HG03060 (cell line): ENCODE results near the gene TMEM87B.

Experiments used
- ATAC-seq: cut with Tn5 transposase; IDR thresholded peaks from one replicate; pipeline ENCODE4 v1.9.1; 2021; ENCODE audit warnings: low read depth, moderate number of reproducible peaks; ENCODE audit not compliant: unreplicated experiment

TMEM87B gene

GRCh38 chr2:112149194-112149593, 94.1 kb downstream of the TMEM87B start:
- ATAC-seq, result no peak

- no peak for ATAC-seq
Observed at GRCh38 chr2:112149866-112150435, 94.9 kb downstream of the TMEM87B start.

- no peak for ATAC-seq
Observed at GRCh38 chr2:112150447-112150846, 95.4 kb downstream of the TMEM87B start.

GRCh38 chr2:112150851-112151250, 95.8 kb downstream of the TMEM87B start:
- ATAC-seq, result no peak

- no peak for ATAC-seq
Observed at GRCh38 chr2:112151271-112151670, 96.2 kb downstream of the TMEM87B start.

- ATAC-seq, result no peak
Observed at GRCh38 chr2:112151701-112152440, 96.8 kb downstream of the TMEM87B start.

- no peak for ATAC-seq
Observed at GRCh38 chr2:112152476-112153178, 97.6 kb downstream of the TMEM87B start.

GRCh38 chr2:112153179-112153490, 98.1 kb downstream of the TMEM87B start:
- ATAC-seq, result no peak

GRCh38 chr2:112153501-112153900, 98.4 kb downstream of the TMEM87B start:
- no peak for ATAC-seq

GRCh38 chr2:112154246-112155117, 99.4 kb downstream of the TMEM87B start:
- no peak for ATAC-seq

- no peak for ATAC-seq
Observed at GRCh38 chr2:112155331-112156151, 100.5 kb downstream of the TMEM87B start.

GRCh38 chr2:112156152-112156986, 101.3 kb downstream of the TMEM87B start:
- no peak for ATAC-seq

GRCh38 chr2:112157472-112157871, 102.4 kb downstream of the TMEM87B start:
- no peak for ATAC-seq

GRCh38 chr2:112159454-112159921, 104.4 kb downstream of the TMEM87B start:
- ATAC-seq, result no peak

- no peak for ATAC-seq
Observed at GRCh38 chr2:112160283-112161250, 105.5 kb downstream of the TMEM87B start.

- ATAC-seq, result no peak
Observed at GRCh38 chr2:112161431-112162145, 106.5 kb downstream of the TMEM87B start.

- ATAC-seq, result no peak
Observed at GRCh38 chr2:112162341-112162740, 107.3 kb downstream of the TMEM87B start.
